HL-60/S4 treated with phorbol 12-myristate 13-acetate at 8.2 ng/mL for 4 days and 3 days (cell line): ENCODE data around the gene AP2A2.

Source experiments
- in situ Hi-C: fragments of 300-500 bp; cut with MboI; formaldehyde crosslinking; loops from 2 replicates; pipeline ENCODE4 v1.15.0; 2022; ENCODE audit warnings: low sequenced_read_pairs

Gene AP2A2

DNA sequence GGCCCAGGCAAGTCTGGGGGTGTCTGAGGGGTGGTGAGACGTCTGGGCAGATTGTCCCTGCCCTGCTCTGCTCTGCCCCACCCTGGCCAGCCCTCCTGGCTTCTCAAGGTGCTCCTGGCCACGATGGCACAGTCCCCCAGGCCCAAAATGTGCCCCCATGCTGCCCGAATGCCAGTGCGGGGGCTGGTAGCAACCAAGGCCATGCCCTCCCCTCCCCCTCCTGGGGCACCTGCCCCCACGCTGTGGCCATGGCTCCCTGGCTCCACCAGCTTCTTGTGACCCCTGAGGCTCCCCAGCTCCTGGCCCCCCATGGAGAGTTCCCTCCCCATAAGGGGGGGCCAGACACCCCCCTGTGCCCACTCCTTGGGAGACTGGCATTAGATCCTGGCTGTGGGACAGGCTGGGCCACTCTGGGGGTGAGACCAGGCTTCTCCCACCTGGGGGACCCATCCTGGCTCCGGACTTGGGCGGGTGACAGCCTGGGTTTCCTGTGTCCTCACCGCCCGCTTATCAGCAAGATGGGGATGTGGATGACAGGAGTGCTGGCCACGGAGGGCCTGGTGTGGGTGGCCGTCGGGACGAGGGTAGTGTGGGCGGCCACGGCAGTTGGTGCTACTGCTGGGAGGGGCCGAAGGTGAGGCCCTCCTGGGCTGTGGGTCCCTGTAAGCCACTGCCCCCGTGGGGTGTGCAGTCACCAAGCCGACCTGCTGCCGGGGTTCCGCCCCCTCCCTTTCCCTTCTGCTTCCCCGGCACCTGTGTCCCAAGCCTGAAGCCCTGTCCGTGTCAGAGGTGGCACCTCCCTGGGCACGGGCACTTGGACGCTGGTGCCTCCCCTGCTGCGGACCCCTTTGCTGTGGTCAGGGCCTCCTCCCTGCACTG lies 126.7 kb downstream of the AP2A2 start:
- in situ Hi-C loops, result no loop called here

DNA sequence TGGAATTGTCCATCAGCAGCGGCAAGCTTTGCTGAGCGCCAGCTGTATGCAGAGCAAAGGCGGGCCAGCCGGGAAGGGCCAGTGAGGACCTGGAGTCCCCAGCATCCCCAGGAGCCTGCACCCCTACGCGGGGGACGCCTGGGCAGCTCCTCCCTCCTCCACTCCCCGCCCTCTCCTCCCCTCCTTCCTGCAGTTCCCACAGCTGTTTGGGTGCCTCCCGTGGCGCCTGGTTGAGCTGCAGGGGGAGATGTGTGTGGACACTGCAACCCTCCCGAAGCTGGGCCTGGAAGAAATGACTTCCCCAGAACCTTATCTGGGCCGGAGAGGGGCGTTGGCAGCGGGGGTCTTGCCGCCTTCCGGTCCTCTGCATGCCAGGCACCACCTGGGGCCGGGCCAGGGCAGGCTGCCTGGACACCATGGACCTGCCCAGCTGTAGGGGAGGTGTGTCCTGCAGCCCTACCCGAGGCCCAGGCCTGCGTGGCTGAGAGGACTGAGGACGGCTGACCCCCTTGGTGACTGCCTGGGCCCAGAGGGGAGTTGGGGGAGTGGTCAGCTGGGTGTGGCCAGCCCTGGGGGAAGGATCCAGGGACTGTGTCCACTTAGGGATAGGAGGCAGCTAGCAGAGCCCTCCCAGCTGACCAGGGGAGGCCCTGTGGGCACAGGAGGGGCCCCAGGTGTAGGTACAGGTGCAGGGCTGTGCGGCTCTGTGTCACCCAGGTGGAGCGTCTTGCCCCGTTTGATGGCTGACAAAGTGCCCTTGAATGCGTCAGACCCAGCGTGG lies 127.6 kb downstream of the AP2A2 start:
- in situ Hi-C loops, result no loop called here

- in situ Hi-C loops, result no loop called here
Measured at GRCh38 chr11:1054143-1055108, 128.8 kb downstream of the AP2A2 start.

DNA sequence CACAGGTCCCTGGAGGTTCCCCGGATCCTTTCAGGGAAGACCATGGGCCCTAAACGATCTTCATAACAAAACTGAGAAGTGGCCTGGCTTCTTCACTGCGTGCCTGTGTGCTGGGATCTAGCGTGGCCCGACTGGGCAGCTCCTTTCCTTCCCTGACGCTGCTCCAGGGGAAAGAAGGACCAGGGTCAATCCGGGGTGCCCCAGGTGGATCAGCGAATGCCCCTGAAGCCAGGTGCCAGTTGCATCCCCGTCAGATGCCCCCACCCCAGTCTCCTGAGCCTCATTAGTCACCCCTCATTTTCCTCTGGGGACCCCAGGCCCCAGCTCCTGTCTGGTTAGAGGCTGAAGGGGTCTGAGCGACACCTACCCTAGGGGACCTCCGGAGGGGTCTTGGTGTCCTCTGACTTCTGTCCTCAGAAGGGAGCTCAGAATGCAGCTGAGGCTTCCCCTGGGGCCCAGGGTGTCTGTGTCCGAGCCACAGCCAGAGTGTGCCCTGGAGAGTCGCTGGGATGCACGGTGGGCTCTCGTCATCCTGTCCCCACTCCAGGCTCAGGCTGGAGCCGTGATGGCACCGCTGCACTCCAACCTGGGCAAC lies 129.5 kb downstream of the AP2A2 start:
- in situ Hi-C loops, result no loop called here

- in situ Hi-C loops, result no loop called here
Measured at GRCh38 chr11:1055990-1056771, 130.5 kb downstream of the AP2A2 start.

DNA sequence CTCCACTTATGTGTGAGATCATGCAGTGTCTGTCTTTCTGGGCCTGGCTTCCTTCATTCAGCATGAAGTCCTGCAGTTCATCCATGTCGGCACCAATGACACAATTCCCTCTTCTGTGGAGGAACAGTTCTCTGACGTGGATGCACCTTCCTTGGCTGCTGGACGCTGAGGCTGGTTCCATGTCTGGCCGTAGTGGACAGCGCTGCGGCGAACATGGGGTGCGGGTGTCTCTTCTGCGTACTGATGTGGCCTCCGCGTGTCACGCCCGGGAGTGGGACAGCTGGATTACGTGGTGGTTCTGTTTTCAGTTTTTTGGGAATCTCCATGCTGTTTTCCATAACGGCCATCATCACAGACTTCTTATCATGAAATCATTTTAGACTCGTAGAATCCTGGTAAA lies 132.1 kb downstream of the AP2A2 start:
- in situ Hi-C loops, result no loop called here

- in situ Hi-C loops, result no loop called here
Measured at GRCh38 chr11:1059759-1060158, 134.1 kb downstream of the AP2A2 start.

DNA sequence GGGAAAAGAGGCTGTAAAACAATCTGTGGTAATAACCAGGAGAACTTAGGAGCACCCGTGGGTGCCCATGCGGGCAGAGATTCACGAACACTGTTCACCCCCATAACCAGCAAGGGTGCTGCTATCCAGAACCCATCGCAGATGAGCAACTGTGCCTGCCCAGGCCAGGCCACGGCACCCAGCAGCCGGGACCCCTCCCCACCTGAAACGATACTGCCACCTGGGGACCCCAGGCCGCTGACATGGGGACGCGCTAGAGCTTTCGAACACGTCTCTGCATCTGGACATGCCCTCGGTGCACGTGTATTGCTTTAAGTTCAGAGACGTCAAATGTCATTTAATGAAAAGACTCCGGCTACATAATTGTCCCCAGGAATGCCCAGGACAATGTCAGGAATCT lies 134.7 kb downstream of the AP2A2 start:
- in situ Hi-C loops, result no loop called here

DNA sequence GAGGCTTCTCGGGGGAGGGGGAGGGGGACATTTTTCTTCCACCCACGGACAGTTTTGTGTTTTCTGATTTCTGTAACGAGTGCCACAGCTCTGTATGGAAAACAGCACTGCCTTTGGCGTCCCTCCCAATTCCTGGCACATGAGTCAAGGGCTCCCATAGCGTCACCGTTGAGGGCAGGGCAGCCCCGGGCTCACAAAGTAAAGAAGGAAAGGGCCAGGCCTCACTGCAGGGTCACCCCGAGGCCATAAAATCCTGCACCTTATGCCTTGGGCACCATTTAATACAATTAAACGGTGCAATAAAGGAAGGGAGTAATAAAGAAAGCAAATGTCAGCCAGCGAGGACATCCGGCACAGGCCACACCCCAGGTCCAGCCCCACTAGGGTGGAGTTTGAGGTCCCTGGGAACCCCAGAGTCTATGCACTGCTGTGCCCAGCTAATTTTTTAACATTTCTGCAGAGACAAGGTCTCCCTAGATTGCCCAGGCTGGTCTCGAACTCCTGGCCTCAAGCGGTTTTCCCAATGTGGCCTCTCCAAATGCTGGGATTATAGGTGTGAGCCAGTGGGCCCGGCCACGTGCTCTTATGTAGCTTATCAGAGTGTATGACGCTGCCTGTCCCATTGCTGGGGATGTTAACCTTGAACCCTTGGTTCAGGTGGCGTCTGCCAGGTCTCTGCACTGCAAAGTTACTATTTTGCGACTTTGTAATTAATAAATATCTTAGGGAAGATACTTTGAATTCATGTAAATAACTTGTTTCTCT lies 135.4 kb downstream of the AP2A2 start:
- in situ Hi-C loops, result no loop called here
